ENCODE data around the gene TTC21A.

The TTC21A gene

GRCh38 chr3:39184968-39185285 is 77.4 kb downstream of the TTC21A start:
- H3K27ac ChIP-seq (ENCODE audit: low read depth, low read length): no peak overlapping the region
- peaks cover 13 to 18% of the 10 kb centered on the region in 2 donors for H3K4me1 ChIP-seq (ENCODE audit: control insufficient read depth in 1 of 2, insufficient read depth in 2 of 2, low read length in 2 of 2)

GRCh38 chr3:39185326-39185958 is 78.0 kb downstream of the TTC21A start:
- no peaks in the 10 kb centered on the region for H3K9me3 ChIP-seq (ENCODE audit: control insufficient read depth in 1 of 2, low read length in 2 of 2)
- peaks cover 10 to 13% of the 10 kb centered on the region in 2 donors for H3K4me1 ChIP-seq (ENCODE audit: control insufficient read depth in 1 of 2, insufficient read depth in 2 of 2, low read length in 2 of 2)
- H3K27ac ChIP-seq (ENCODE audit: low read depth, low read length): no peak overlapping the region
- no peak overlapping the region for H3K9ac ChIP-seq (ENCODE audit: low read depth in 1 of 2, low read length in 2 of 2)
- H3K36me3 ChIP-seq (ENCODE audit: control insufficient read depth in 1 of 2, insufficient read depth in 2 of 2, low read length in 2 of 2): no peaks in the 10 kb centered on the region
- H3K27me3 ChIP-seq (ENCODE audit: control insufficient read depth in 1 of 2, insufficient read depth in 2 of 2, low read length in 2 of 2): no peaks in the 10 kb centered on the region
- H3K4me3 ChIP-seq (ENCODE audit: low read depth in 1 of 2, low read length in 2 of 2): no peak overlapping the region

More at GRCh38 chr3:39184968-39185285, 77.4 kb downstream of the TTC21A start:
- Histone ChIP-seq H3K9me3 (ENCODE audit: control insufficient read depth in 1 of 2, low read length in 2 of 2) (no peaks in the 10 kb centered on the region), H3K36me3 (ENCODE audit: control insufficient read depth in 1 of 2, insufficient read depth in 2 of 2, low read length in 2 of 2) (no peaks in the 10 kb centered on the region), H3K27me3 (ENCODE audit: control insufficient read depth in 1 of 2, insufficient read depth in 2 of 2, low read length in 2 of 2) (no peaks in the 10 kb centered on the region), H3K9ac (ENCODE audit: low read depth in 1 of 2, low read length in 2 of 2) (no peak overlapping the region), H3K4me3 (ENCODE audit: low read depth in 1 of 2, low read length in 2 of 2) (no peak overlapping the region)

- Histone ChIP-seq H3K36me3 (ENCODE audit: control insufficient read depth in 1 of 2, insufficient read depth in 2 of 2, low read length in 2 of 2) (no peaks in the 10 kb centered on the region), H3K27me3 (ENCODE audit: control insufficient read depth in 1 of 2, insufficient read depth in 2 of 2, low read length in 2 of 2) (no peaks in the 10 kb centered on the region), H3K4me1 (ENCODE audit: control insufficient read depth in 1 of 2, insufficient read depth in 2 of 2, low read length in 2 of 2) (peaks cover 6 to 9% of the 10 kb centered on the region in 2 donors), H3K27ac (ENCODE audit: low read depth, low read length) (no peak overlapping the region), H3K9ac (ENCODE audit: low read depth in 1 of 2, low read length in 2 of 2) (no peak overlapping the region), H3K9me3 (ENCODE audit: control insufficient read depth in 1 of 2, low read length in 2 of 2) (no peaks in the 10 kb centered on the region), H3K4me3 (ENCODE audit: low read depth in 1 of 2, low read length in 2 of 2) (no peak overlapping the region)
These were observed 78.6 kb downstream of the TTC21A start for GRCh38 chr3:39185959-39186691.

GRCh38 chr3:39186692-39187151 is 79.2 kb downstream of the TTC21A start:
- Histone ChIP-seq H3K36me3 (ENCODE audit: control insufficient read depth in 1 of 2, insufficient read depth in 2 of 2, low read length in 2 of 2) (no peaks in the 10 kb centered on the region), H3K9ac (ENCODE audit: low read depth in 1 of 2, low read length in 2 of 2) (no peak overlapping the region), H3K4me3 (ENCODE audit: low read depth in 1 of 2, low read length in 2 of 2) (no peak overlapping the region), H3K27me3 (ENCODE audit: control insufficient read depth in 1 of 2, insufficient read depth in 2 of 2, low read length in 2 of 2) (no peaks in the 10 kb centered on the region), H3K9me3 (ENCODE audit: control insufficient read depth in 1 of 2, low read length in 2 of 2) (no peaks in the 10 kb centered on the region), H3K27ac (ENCODE audit: low read depth, low read length) (no peak overlapping the region), H3K4me1 (ENCODE audit: control insufficient read depth in 1 of 2, insufficient read depth in 2 of 2, low read length in 2 of 2) (peaks cover 4 to 7% of the 10 kb centered on the region in 2 donors)

- H3K9ac ChIP-seq (ENCODE audit: low read depth in 1 of 2, low read length in 2 of 2): no peak overlapping the region
- no peaks in the 10 kb centered on the region for H3K36me3 ChIP-seq (ENCODE audit: control insufficient read depth in 1 of 2, insufficient read depth in 2 of 2, low read length in 2 of 2)
- H3K27ac ChIP-seq (ENCODE audit: low read depth, low read length): no peak overlapping the region
- H3K9me3 ChIP-seq (ENCODE audit: control insufficient read depth in 1 of 2, low read length in 2 of 2): no peaks in the 10 kb centered on the region
- H3K4me3 ChIP-seq (ENCODE audit: low read depth in 1 of 2, low read length in 2 of 2): no peak overlapping the region
- H3K4me1 ChIP-seq (ENCODE audit: control insufficient read depth in 1 of 2, insufficient read depth in 2 of 2, low read length in 2 of 2): peaks cover 4 to 7% of the 10 kb centered on the region in 2 donors
- no peaks in the 10 kb centered on the region for H3K27me3 ChIP-seq (ENCODE audit: control insufficient read depth in 1 of 2, insufficient read depth in 2 of 2, low read length in 2 of 2)
These were observed 80.1 kb downstream of the TTC21A start for GRCh38 chr3:39187372-39188155.

All from duodenal mucosa (tissue), 2 donors.